GM21619 (cell line): ENCODE results near the gene ARID3B.
A peak's percentile ranks its signal among the peaks of the same experiment; 100 is the strongest.
"Not testable (repeated sequence)": the region's sequence is repeated elsewhere in the genome, so short reads cannot be mapped to it uniquely, and the experiment has no call there.

Experiments
- ATAC-seq: cut with Tn5 transposase; IDR thresholded peaks from one replicate; pipeline ENCODE4 v1.9.1; 2021; ENCODE audit not compliant: unreplicated experiment

The ARID3B gene

GRCh38 chr15:74618841-74619596 is 78.0 kb downstream of the ARID3B start:
- no peak for ATAC-seq

GRCh38 chr15:74619916-74620635 is 79.1 kb downstream of the ARID3B start:
- no peak for ATAC-seq

- ATAC-seq, result peak; percentile 50
These were observed 79.9 kb downstream of the ARID3B start for GRCh38 chr15:74620636-74621545.

- ATAC-seq, result no peak
These were observed 80.5 kb downstream of the ARID3B start for GRCh38 chr15:74621546-74621920.

GRCh38 chr15:74621936-74622335 is 80.9 kb downstream of the ARID3B start:
- no peak for ATAC-seq

GRCh38 chr15:74622758-74623157 is 81.7 kb downstream of the ARID3B start:
- ATAC-seq, result no peak

- no peak for ATAC-seq
These were observed 83.1 kb downstream of the ARID3B start for GRCh38 chr15:74624020-74624602.

GRCh38 chr15:74625693-74626092 is 84.7 kb downstream of the ARID3B start:
- no peak for ATAC-seq

- no peak for ATAC-seq
These were observed 85.3 kb downstream of the ARID3B start for GRCh38 chr15:74626336-74626735.

GRCh38 chr15:74626752-74627692 is 86.0 kb downstream of the ARID3B start:
- ATAC-seq, result peak; percentile 53

GRCh38 chr15:74627766-74628165 is 86.7 kb downstream of the ARID3B start:
- ATAC-seq, result no peak

- ATAC-seq, result no peak
These were observed 87.2 kb downstream of the ARID3B start for GRCh38 chr15:74628199-74628598.

GRCh38 chr15:74628949-74629348 is 87.9 kb downstream of the ARID3B start:
- ATAC-seq, result no peak

- not testable (repeated sequence) for ATAC-seq
These were observed 88.7 kb downstream of the ARID3B start for GRCh38 chr15:74629696-74630095.

GRCh38 chr15:74630284-74631086 is 89.5 kb downstream of the ARID3B start:
- ATAC-seq, result no peak

- no peak for ATAC-seq
These were observed 90.0 kb downstream of the ARID3B start for GRCh38 chr15:74631087-74631385.

- no peak for ATAC-seq
These were observed 90.4 kb downstream of the ARID3B start for GRCh38 chr15:74631408-74631807.

- no peak for ATAC-seq
These were observed 91.0 kb downstream of the ARID3B start for GRCh38 chr15:74631935-74632560.

- ATAC-seq, result no peak
These were observed 91.6 kb downstream of the ARID3B start for GRCh38 chr15:74632601-74633000.
